Endothelial cell of umbilical vein (primary cell): ENCODE results near the gene SPPL2C.

Source experiments
- MAX ChIP-seq: IDR thresholded peaks from 2 replicates; pipeline ENCODE4 v1.6.1; 2011; ENCODE audit not compliant: insufficient read depth, insufficient read length
- POLR2A ChIP-seq: IDR thresholded peaks from 2 replicates; pipeline ENCODE4 v1.6.1; 2012; ENCODE audit warnings: low read depth, mild to moderate bottlenecking, control low read depth, low read length

GRCh38 chr17:45850468-45850867 lies 5.8 kb downstream of the SPPL2C start:
- TF ChIP-seq MAX, result no peak
- TF ChIP-seq POLR2A, result no peak
